HEK293 (cell line): Measurements from ENCODE around the gene GSTM4.

Experiments
- CTCF ChIA-PET: fragments of 350-600 bp; formaldehyde crosslinking; extraction: SDS; loops from one replicate; lab custom pipeline; 2021; ENCODE audit warnings: antibody characterized with exemption; lab: Yijun Ruan, JAX
- POLR2A ChIA-PET: fragments of 300-600 bp; formaldehyde crosslinking; extraction: SDS; loops from one replicate; lab custom pipeline; 2020; ENCODE audit warnings: antibody characterized with exemption, inconsistent platforms; lab: Yijun Ruan, JAX
- H3K27ac ChIP-seq: fragments of 200-500 bp; sonication (Bioruptor generic); 2 replicates; pipeline ENCODE4 v1.5.1; 2014; ENCODE audit warnings: low read depth, low read length, control low read depth, inconsistent platforms; ENCODE audit errors: extremely low read depth
- H3K36me3 ChIP-seq, 2 experiments: fragments of 200-500 bp in 1 of 2; sonication (Bioruptor generic) in 1 of 2; 1 replicate in 1 of 2; 2 replicates in 1 of 2; pipeline ENCODE4 v1.5.1; 2014 to 2017; ENCODE audit warnings: inconsistent platforms in 2 of 2, low read length in 2 of 2; ENCODE audit not compliant: control insufficient read depth in 2 of 2, insufficient read depth in 1 of 2
- H3K4me1 ChIP-seq: fragments of 200-500 bp; sonication (Bioruptor generic); 2 replicates; pipeline ENCODE4 v1.5.1; 2014; ENCODE audit warnings: mild to moderate bottlenecking, low read length, inconsistent platforms; ENCODE audit not compliant: control insufficient read depth, insufficient read depth
- H3K4me3 ChIP-seq: 2 replicates; pipeline ENCODE4 v1.5.1; 2011; ENCODE audit warnings: low read depth, mild to moderate bottlenecking, control low read depth, low read length, moderate library complexity
- H3K9me3 ChIP-seq: fragments of 200-500 bp; sonication (Bioruptor generic); 2 replicates; pipeline ENCODE4 v1.5.1; 2014; ENCODE audit warnings: low read depth, low read length, inconsistent platforms; ENCODE audit not compliant: control insufficient read depth, insufficient read depth
- CTCF ChIP-seq: fragments of 450-650 bp; formaldehyde crosslinking; IDR thresholded peaks from 2 replicates; pipeline ENCODE4 v1.5.1; 2016; ENCODE audit warnings: missing biosample characterization, missing genetic modification characterization
- GLIS1 ChIP-seq: fragments of 450-650 bp; formaldehyde crosslinking; IDR thresholded peaks from 2 replicates; pipeline ENCODE4 v1.5.1; 2016; ENCODE audit warnings: missing biosample characterization, missing genetic modification characterization
- HOXD13 ChIP-seq: sonication (generic); formaldehyde crosslinking; IDR thresholded peaks from 2 replicates; pipeline ENCODE4 v1.8.0; 2022; ENCODE audit warnings: missing genetic modification reagents, borderline replicate concordance
- PATZ1 ChIP-seq: fragments of 450-650 bp; formaldehyde crosslinking; IDR thresholded peaks from 2 replicates; pipeline ENCODE4 v1.5.1; 2016; ENCODE audit warnings: missing biosample characterization, missing genetic modification characterization
- SETDB1 ChIP-seq: IDR thresholded peaks from one replicate; pipeline ENCODE4 v1.6.1; 2017; ENCODE audit warnings: mild to moderate bottlenecking, low read length, moderate library complexity, mixed read lengths; ENCODE audit not compliant: insufficient read length
- ZBTB48 ChIP-seq: fragments of 450-650 bp; formaldehyde crosslinking; IDR thresholded peaks from 2 replicates; pipeline ENCODE4 v1.5.1; 2016; ENCODE audit warnings: missing biosample characterization, missing genetic modification characterization
- ZNF214 ChIP-seq: fragments of 450-650 bp; formaldehyde crosslinking; IDR thresholded peaks from 2 replicates; pipeline ENCODE4 v1.5.1; 2017; ENCODE audit warnings: missing biosample characterization, mild to moderate bottlenecking, missing genetic modification characterization, borderline replicate concordance
- ZNF341 ChIP-seq: fragments of 450-650 bp; formaldehyde crosslinking; IDR thresholded peaks from 2 replicates; pipeline ENCODE4; 2016; ENCODE audit warnings: low read depth, missing biosample characterization, missing genetic modification characterization
- ZNF558 ChIP-seq: fragments of 450-650 bp; formaldehyde crosslinking; IDR thresholded peaks from 2 replicates; pipeline ENCODE4 v1.5.1; 2016; ENCODE audit warnings: missing biosample characterization, missing genetic modification characterization
- ZNF561 ChIP-seq: fragments of 450-650 bp; IDR thresholded peaks from 2 replicates; pipeline ENCODE4 v1.5.1; 2018; ENCODE audit warnings: missing biosample characterization, missing genetic modification characterization, borderline replicate concordance
- ZNF600 ChIP-seq: fragments of 450-650 bp; formaldehyde crosslinking; IDR thresholded peaks from 2 replicates; pipeline ENCODE4 v1.5.1; 2016; ENCODE audit warnings: missing biosample characterization, missing genetic modification characterization
- ZNF629 ChIP-seq: fragments of 450-650 bp; formaldehyde crosslinking; IDR thresholded peaks from 2 replicates; pipeline ENCODE4 v1.5.1; 2017; ENCODE audit warnings: missing biosample characterization, missing genetic modification characterization
- ZNF639 ChIP-seq: fragments of 450-650 bp; formaldehyde crosslinking; IDR thresholded peaks from 2 replicates; pipeline ENCODE4 v1.5.1; 2016; ENCODE audit warnings: missing biosample characterization, missing genetic modification characterization
- ZNF830 ChIP-seq: fragments of 450-650 bp; IDR thresholded peaks from 2 replicates; pipeline ENCODE4 v1.5.0; 2018; ENCODE audit warnings: missing biosample characterization, missing genetic modification characterization, low read depth, mild to moderate bottlenecking, moderate library complexity
- TF ChIP-seq, protein P1 (sequence below): fragments of 450-650 bp; formaldehyde crosslinking; IDR thresholded peaks from 2 replicates; pipeline ENCODE4 v1.5.1; 2017; ENCODE audit warnings: missing biosample characterization, missing genetic modification characterization
- TF ChIP-seq, protein P2 (sequence below): fragments of 450-650 bp; formaldehyde crosslinking; IDR thresholded peaks from 2 replicates; pipeline ENCODE4 v1.5.1; 2016; ENCODE audit warnings: missing biosample characterization, missing genetic modification characterization

The GSTM4 gene

DNA sequence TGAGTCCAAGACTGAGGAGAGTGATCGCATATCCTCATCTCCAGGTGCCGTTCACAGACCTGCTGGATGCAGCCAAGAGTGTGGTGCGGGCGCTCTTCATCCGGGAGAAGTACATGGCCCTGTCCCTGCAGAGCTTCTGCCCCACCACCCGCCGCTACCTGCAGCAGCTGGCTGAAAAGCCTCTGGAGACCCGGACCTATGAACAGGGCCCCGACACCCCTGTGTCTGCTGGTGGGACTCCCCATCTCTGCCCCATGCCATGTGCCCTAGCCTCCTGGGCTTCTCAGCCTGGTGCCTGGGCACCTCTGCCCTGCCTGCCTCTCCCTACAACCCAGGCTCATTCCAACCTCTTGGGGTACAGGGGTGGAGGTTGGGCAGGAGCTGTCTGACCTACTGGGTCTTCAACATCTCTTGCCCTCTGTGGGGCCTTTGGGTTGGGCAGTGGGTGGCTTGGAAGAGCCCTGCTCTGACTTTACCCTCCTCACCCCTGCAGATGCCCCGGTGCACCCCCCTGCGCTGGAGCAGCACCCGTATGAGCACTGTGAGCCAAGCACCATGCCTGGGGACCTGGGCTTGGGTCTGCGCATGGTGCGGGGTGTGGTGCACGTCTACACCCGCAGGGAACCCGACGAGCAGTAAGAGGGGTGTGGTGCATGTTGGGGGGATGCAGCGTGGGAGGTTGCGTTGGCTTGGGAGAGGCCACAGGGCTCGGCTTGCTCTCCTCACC is 29.1 kb upstream of the GSTM4 start (continued):
- TF ChIP-seq ZBTB48 (tag by site-specific recombination) (no peak), ZNF830 (tag by site-specific recombination) (no peak), HOXD13 (CRISPR knock-in tag) (no peak)
- TF ChIP-seq, all 188 proteins: peak for 0

DNA sequence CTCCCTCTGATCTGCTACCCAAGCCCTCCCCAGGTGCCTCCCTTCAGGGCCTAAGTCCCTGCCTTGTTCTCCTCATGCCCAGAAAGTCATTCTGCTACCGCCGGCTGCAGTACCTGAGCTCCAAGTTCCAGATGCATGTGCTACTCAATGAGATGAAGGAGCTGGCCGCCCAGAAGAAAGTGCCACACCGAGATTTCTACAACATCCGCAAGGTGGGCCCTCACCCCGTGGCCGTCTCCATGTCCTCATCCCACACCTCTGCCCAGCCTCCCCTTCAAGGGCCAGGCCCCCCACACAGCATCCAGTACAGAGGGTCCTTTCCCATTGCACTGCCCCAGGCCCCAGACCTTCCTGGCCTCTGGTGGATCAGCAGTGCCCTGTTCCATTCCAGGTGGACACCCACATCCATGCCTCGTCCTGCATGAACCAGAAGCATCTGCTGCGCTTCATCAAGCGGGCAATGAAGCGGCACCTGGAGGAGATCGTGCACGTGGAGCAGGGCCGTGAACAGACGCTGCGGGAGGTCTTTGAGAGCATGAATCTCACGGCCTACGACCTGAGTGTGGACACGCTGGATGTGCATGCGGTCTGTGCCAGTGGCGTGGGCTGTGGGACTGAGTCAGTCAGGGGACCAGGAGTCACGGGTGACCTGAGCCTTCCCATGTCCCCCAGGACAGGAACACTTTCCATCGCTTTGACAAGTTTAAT is 28.1 kb upstream of the GSTM4 start:
- CTCF ChIA-PET, result interaction anchor here (0.7 to 5.8 kb wide), 5 partner anchors 12 to 82 kb away, joined by 3 to 63 read pairs (median 10); partner anchors contain the start of gene GNAI3
- TF ChIP-seq ZNF558 (tag by site-specific recombination), result no peak
- TF ChIP-seq SETDB1, result no peak
- no peak for TF ChIP-seq ZNF214 (tag by site-specific recombination)
- TF ChIP-seq ZNF341 (tag by site-specific recombination), result no peak
- Histone ChIP-seq H3K36me3 (peaks cover 4 to 70% of the 10 kb centered on the region in 2 experiments; a peak in 2 of 3 replicates), H3K27ac (no peak overlapping the region), H3K4me3 (no peak overlapping the region), H3K4me1 (no peaks in the 10 kb centered on the region), H3K9me3 (no peaks in the 10 kb centered on the region)
- POLR2A ChIA-PET, result interaction anchor here (4.2 kb wide), 1 partner anchor 79 kb away, joined by 25 read pairs; the partner anchor contains the start of gene GNAI3

DNA sequence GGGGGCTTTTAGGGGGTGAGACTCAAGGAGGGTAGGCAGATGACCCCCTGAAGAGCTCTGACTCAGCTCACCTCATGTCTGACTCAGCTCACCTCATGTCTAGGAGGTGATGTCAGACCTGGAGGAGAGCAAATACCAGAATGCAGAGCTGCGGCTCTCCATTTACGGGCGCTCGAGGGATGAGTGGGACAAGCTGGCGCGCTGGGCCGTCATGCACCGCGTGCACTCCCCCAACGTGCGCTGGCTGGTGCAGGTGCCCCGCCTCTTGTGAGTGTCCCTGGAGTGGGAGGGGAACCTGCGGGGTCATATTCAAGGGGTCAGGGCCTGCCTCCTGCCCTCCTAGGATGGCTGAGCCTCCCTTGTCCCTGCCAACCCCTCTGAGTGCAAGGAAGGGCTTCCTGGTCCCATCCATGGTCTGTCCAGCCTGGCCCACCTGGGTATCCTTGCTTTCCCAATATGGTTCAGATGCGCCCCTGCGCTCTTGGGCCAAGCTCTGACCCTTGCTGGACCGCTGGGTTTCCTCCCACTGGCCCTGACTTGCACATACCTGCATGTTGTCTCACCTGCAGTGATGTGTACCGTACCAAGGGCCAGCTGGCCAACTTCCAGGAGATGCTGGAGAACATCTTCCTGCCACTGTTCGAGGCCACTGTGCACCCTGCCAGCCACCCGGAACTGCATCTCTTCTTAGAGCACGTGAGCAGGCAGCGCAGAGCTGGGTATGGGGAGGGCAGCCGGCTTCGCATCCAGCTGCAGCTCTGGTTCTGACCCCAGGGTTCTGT is 27.2 kb upstream of the GSTM4 start:
- POLR2A ChIA-PET, result interaction anchor here (0.6 to 4.2 kb wide), 2 partner anchors 80 to 135 kb away, joined by 3 to 25 read pairs; partner anchors contain the start of genes CYB561D1 and GNAI3
- no peaks in the 10 kb centered on the region for H3K4me1 ChIP-seq
- no peaks in the 10 kb centered on the region for H3K9me3 ChIP-seq
- peak; percentile 50; the same call in 1 of the 2 replicates for TF ChIP-seq ZNF629
- no peak for TF ChIP-seq CTCF (tag by site-specific recombination)
- TF ChIP-seq, protein P1, sequence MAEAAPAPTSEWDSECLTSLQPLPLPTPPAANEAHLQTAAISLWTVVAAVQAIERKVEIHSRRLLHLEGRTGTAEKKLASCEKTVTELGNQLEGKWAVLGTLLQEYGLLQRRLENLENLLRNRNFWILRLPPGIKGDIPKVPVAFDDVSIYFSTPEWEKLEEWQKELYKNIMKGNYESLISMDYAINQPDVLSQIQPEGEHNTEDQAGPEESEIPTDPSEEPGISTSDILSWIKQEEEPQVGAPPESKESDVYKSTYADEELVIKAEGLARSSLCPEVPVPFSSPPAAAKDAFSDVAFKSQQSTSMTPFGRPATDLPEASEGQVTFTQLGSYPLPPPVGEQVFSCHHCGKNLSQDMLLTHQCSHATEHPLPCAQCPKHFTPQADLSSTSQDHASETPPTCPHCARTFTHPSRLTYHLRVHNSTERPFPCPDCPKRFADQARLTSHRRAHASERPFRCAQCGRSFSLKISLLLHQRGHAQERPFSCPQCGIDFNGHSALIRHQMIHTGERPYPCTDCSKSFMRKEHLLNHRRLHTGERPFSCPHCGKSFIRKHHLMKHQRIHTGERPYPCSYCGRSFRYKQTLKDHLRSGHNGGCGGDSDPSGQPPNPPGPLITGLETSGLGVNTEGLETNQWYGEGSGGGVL (tag by site-specific recombination), result peak; percentile 34; the same call in 1 of the 2 replicates
- no peak for TF ChIP-seq ZNF561 (tag by site-specific recombination)
- peak; percentile 46; the same call in 1 of the 2 replicates for TF ChIP-seq ZNF600 (tag by site-specific recombination)
- TF ChIP-seq, protein P2, sequence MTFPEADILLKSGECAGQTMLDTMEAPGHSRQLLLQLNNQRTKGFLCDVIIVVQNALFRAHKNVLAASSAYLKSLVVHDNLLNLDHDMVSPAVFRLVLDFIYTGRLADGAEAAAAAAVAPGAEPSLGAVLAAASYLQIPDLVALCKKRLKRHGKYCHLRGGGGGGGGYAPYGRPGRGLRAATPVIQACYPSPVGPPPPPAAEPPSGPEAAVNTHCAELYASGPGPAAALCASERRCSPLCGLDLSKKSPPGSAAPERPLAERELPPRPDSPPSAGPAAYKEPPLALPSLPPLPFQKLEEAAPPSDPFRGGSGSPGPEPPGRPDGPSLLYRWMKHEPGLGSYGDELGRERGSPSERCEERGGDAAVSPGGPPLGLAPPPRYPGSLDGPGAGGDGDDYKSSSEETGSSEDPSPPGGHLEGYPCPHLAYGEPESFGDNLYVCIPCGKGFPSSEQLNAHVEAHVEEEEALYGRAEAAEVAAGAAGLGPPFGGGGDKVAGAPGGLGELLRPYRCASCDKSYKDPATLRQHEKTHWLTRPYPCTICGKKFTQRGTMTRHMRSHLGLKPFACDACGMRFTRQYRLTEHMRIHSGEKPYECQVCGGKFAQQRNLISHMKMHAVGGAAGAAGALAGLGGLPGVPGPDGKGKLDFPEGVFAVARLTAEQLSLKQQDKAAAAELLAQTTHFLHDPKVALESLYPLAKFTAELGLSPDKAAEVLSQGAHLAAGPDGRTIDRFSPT (tag by site-specific recombination), result peak; percentile 29; the same call in 1 of the 2 replicates
- peak; percentile 53 for TF ChIP-seq PATZ1 (tag by site-specific recombination)
- TF ChIP-seq ZNF639 (tag by site-specific recombination), result 0 out of 2 replicates have a peak, but pooled peaks have one; percentile 55
- TF ChIP-seq GLIS1 (tag by site-specific recombination), result peak; percentile 70
- peaks cover 4 to 70% of the 10 kb centered on the region in 2 experiments; a peak in 2 of 3 replicates for H3K36me3 ChIP-seq
- no peak overlapping the region for H3K27ac ChIP-seq
- H3K4me3 ChIP-seq, result no peak overlapping the region
- CTCF ChIA-PET, result interaction anchor here (0.6 to 5.8 kb wide), 6 partner anchors 12 to 109 kb away, joined by 3 to 63 read pairs (median 7); partner anchors contain the start of gene GNAI3
